ENCODE measurements around the gene DBI. TPM values are rescaled to one million over a fixed set of nuclear protein-coding genes. Genes with fewer than 3 reads are reported as not detected.

Gene DBI
- total and polyA plus RNA-seq, 2 of the 13 experiments (the other 11 are each of a cell fraction or from before 2014, with no cell fraction given): 330 to 659 TPM

DNA sequence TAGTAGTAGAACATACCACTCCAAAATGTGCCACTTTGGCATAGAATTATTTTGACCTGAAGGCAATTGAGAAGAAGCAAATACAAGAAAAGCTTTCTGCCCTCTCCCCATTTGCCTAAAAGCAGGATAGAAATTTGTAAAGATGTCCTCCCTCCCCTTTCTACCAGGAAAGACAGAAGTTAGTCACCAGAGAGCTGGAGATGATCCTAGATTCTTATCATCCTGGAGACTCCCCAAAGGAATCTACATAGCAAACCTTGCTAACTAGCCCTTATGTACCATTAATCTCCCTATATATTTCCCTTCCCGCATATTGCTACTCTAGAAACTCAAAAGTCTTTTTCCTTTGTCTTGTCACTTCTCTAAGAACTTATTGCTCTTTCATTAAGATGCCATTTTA, 52.3 kb downstream of the DBI start:
- ChIA-PET POLR2A (no interaction called here), CTCF (ENCODE audit: low intra/inter-chr PET ratio, low total read pairs) (no interaction called here)
- no peak overlapping the region for H3K4me2 ChIP-seq (ENCODE audit: low read depth, low read length)
- peaks cover 75% of the 10 kb centered on the region for H3K4me1 ChIP-seq (ENCODE audit: insufficient read depth, low read length)
- 84% methylated on average over 1 of the region's 1 CpG for WGBS (ENCODE audit: low lambda C conversion rate)
- no peak overlapping the region for H2AFZ ChIP-seq (ENCODE audit: low read length)
- no TSS peak for BruUV-seq (replicated peaks)
- FAIRE-seq (no peak), ATAC-seq (no peak), DNase-seq (ENCODE audit: low spot score) (no peak)
- peaks cover 12% of the 10 kb centered on the region for H3K9me3 ChIP-seq (ENCODE audit: low read length)
- H3K36me3 ChIP-seq (replicated peaks in 1 of 2; ENCODE audit: control insufficient read depth in 1 of 2, insufficient read depth in 2 of 2, low read length in 2 of 2): no peaks in the 10 kb centered on the region
- no peaks in the 10 kb centered on the region for H4K20me1 ChIP-seq (ENCODE audit: insufficient read depth, low read length)
- no peak for TF ChIP-seq ZNF484 (CRISPR knock-in tag; IDR thresholded peaks at IDR 0.05; ENCODE audit: borderline replicate concordance, low read depth)
- TF ChIP-seq ZNF790 (CRISPR knock-in tag; IDR thresholded peaks at IDR 0.05; ENCODE audit: borderline replicate concordance): no peak
- H3K79me2 ChIP-seq (ENCODE audit: insufficient read depth, low read length): no peaks in the 10 kb centered on the region
- H3K27ac ChIP-seq (ENCODE audit: extremely low read length, insufficient read depth, low read length): no peak overlapping the region
- in situ Hi-C loops (cut with HindIII; ENCODE audit: extremely low pct_ligation_motif_present, low pct_unique_long_range_greater_than_20kb): no loop called here
- no peak overlapping the region for H3K4me3 ChIP-seq (replicated peaks in 1 of 3; ENCODE audit: insufficient read depth in 1 of 3, low read depth in 2 of 3, low read length in 3 of 3)
- no peak overlapping the region for H3K9ac ChIP-seq (ENCODE audit: insufficient read depth, low read depth, low read length)
- H3K27me3 ChIP-seq (ENCODE audit: control insufficient read depth in 1 of 2, insufficient read depth in 2 of 2, low read length in 2 of 2): no peaks in the 10 kb centered on the region; a peak in 2 of 5 replicates
- intact Hi-C loops (cut with micrococcal nuclease; ENCODE audit: unreplicated experiment): no loop called here

DNA sequence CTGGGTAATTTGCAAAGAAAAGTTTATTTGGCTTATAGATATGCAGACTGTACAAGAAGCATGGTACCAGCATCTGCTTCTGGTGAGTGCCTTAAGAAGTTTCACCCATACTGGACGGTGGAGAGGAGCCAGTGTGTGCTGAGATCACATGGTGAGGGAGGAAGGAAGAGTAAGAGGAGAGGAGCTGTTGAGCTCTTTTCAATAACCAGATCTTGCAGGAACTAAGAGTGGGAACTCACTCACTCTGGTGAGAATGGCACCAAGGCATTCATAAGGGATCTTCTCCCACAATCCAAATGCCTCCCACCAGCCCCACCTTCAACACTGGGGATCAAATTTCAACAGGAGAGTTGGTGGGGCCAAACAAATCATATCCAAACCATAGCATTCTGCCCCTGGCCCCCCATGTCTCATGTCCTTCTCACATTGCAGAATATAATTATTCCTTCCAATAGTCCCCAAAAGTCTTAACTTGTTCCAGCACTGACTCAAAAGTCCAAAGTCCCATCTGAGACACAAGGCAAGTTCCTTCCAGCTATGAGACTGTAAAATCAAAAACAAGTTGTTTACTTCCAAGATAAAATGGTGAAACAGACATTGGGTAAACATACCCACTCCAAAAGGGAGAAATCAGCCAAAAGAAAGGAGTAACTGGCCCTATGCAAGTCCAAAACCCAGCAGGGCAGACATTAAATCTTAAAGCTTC, 53.2 kb downstream of the DBI start:
- H2AFZ ChIP-seq (ENCODE audit: low read length): no peak overlapping the region
- no peaks in the 10 kb centered on the region for H3K36me3 ChIP-seq (replicated peaks in 1 of 2; ENCODE audit: control insufficient read depth in 1 of 2, insufficient read depth in 2 of 2, low read length in 2 of 2)
- ChIA-PET POLR2A (no interaction called here), CTCF (ENCODE audit: low intra/inter-chr PET ratio, low total read pairs) (no interaction called here)
- no peaks in the 10 kb centered on the region for H4K20me1 ChIP-seq (ENCODE audit: insufficient read depth, low read length)
- in situ Hi-C loops (cut with HindIII; ENCODE audit: extremely low pct_ligation_motif_present, low pct_unique_long_range_greater_than_20kb): no loop called here
- H3K9ac ChIP-seq (ENCODE audit: insufficient read depth, low read depth, low read length): no peak overlapping the region
- 55% methylated on average over 1 of the region's 1 CpG for WGBS (ENCODE audit: low lambda C conversion rate)
- DNase-seq (ENCODE audit: low spot score): no peak
- H3K4me1 ChIP-seq (ENCODE audit: insufficient read depth, low read length): peaks cover 84% of the 10 kb centered on the region
- H3K27me3 ChIP-seq (ENCODE audit: control insufficient read depth in 1 of 2, insufficient read depth in 2 of 2, low read length in 2 of 2): no peaks in the 10 kb centered on the region; a peak in 2 of 5 replicates
- intact Hi-C loops (cut with micrococcal nuclease; ENCODE audit: unreplicated experiment): no loop called here
- FAIRE-seq: no peak
- TF ChIP-seq, protein P1, sequence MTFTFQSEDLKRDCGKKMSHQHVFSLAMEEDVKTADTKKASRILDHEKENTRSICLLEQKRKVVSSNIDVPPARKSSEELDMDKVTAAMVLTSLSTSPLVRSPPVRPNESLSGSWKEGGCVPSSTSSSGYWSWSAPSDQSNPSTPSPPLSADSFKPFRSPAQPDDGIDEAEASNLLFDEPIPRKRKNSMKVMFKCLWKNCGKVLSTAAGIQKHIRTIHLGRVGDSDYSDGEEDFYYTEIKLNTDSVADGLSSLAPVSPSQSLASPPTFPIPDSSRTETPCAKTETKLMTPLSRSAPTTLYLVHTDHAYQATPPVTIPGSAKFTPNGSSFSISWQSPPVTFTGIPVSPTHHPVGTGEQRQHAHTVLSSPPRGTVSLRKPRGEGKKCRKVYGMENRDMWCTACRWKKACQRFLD (CRISPR knock-in tag; IDR thresholded peaks at IDR 0.05; ENCODE audit: borderline replicate concordance): no peak
- no peak overlapping the region for H3K4me3 ChIP-seq (replicated peaks in 1 of 3; ENCODE audit: insufficient read depth in 1 of 3, low read depth in 2 of 3, low read length in 3 of 3)
- no peak for ATAC-seq
- no peak overlapping the region for H3K4me2 ChIP-seq (ENCODE audit: low read depth, low read length)
- no TSS peak for BruUV-seq (replicated peaks)
- H3K27ac ChIP-seq (ENCODE audit: extremely low read length, insufficient read depth, low read length): no peak overlapping the region
- peaks cover 12% of the 10 kb centered on the region for H3K9me3 ChIP-seq (ENCODE audit: low read length)
- H3K79me2 ChIP-seq (ENCODE audit: insufficient read depth, low read length): no peaks in the 10 kb centered on the region

Measured in HepG2 (cell line).